HTR-8/SVneo (cell line): ENCODE data around the gene STX10.

Experiments used
- DNase-seq: peaks from one replicate; pipeline ENCODE4 v3.0.0; 2011; ENCODE audit warnings: low spot score, mixed read lengths; ENCODE audit not compliant: insufficient read length
- FAIRE-seq: peaks from 2 replicates; lab custom pipeline; 2011; peaks lifted over from hg19 to GRCh38; lab: Jason Lieb, UNC

STX10 gene

GRCh38 chr19:13122275-13122878 lies 27.8 kb downstream of the STX10 start:
- DNase-seq = no peak
- FAIRE-seq = no peak

GRCh38 chr19:13121551-13122274 lies 28.5 kb downstream of the STX10 start:
- DNase-seq = no peak
- FAIRE-seq = no peak

- DNase-seq = no peak
- FAIRE-seq = no peak
Observed at GRCh38 chr19:13120817-13121216, 29.4 kb downstream of the STX10 start.

- DNase-seq (no peak), FAIRE-seq (no peak)
Observed at GRCh38 chr19:13120031-13120430, 30.1 kb downstream of the STX10 start.

- no peak for FAIRE-seq
Observed at GRCh38 chr19:13119627-13120026, 30.5 kb downstream of the STX10 start.

GRCh38 chr19:13118424-13119193 lies 31.6 kb downstream of the STX10 start:
- FAIRE-seq (no peak), DNase-seq (peak; percentile 84)

More at GRCh38 chr19:13119627-13120026, 30.5 kb downstream of the STX10 start:
- DNase-seq = no peak

GRCh38 chr19:13117772-13118423 lies 32.3 kb downstream of the STX10 start, which contains the start of gene NACC1:
Gene NACC1 (plus strand): TSS chr19:13118264. CDS start chr19:13135208, 16,944 bp downstream.
- DNase-seq (peak; percentile 95), FAIRE-seq (peak; percentile 55)

GRCh38 chr19:13117176-13117771 lies 32.9 kb downstream of the STX10 start:
- FAIRE-seq (no peak), DNase-seq (no peak)

GRCh38 chr19:13116282-13117175 lies 33.6 kb downstream of the STX10 start, which contains the start of gene TRMT1:
Gene TRMT1 (minus strand): TSS chr19:13116740. CDS start chr19:13116399, 341 bp downstream.
- DNase-seq (peak; percentile 98), FAIRE-seq (peak; percentile 90)

GRCh38 chr19:13115936-13116281 lies 34.3 kb downstream of the STX10 start:
- no peak for DNase-seq
- no peak for FAIRE-seq

GRCh38 chr19:13112555-13112954 lies 37.6 kb downstream of the STX10 start:
- DNase-seq = no peak
- FAIRE-seq = no peak

- FAIRE-seq (no peak), DNase-seq (no peak)
Observed at GRCh38 chr19:13110099-13110610, 40.0 kb downstream of the STX10 start.

GRCh38 chr19:13109361-13110098 lies 40.6 kb downstream of the STX10 start:
- FAIRE-seq (no peak), DNase-seq (no peak)

GRCh38 chr19:13104848-13105711 lies 45.1 kb downstream of the STX10 start:
- FAIRE-seq (no peak), DNase-seq (no peak)

GRCh38 chr19:13104360-13104847 lies 45.8 kb downstream of the STX10 start:
- DNase-seq (no peak), FAIRE-seq (no peak)

GRCh38 chr19:13103581-13104359 lies 46.4 kb downstream of the STX10 start:
- no peak for FAIRE-seq
- no peak for DNase-seq
